HL-60/S4 (cell line): Measurements from ENCODE around the gene SLC35F6.
"Not testable (repeated sequence)": the region's sequence is repeated elsewhere in the genome, so short reads cannot be mapped to it uniquely, and the experiment has no call there.

Experiments
- in situ Hi-C: fragments of 300-500 bp; cut with MboI; formaldehyde crosslinking; loops from 2 replicates; pipeline ENCODE4 v1.14.3; 2022; ENCODE audit warnings: low sequenced_read_pairs

Gene SLC35F6

DNA sequence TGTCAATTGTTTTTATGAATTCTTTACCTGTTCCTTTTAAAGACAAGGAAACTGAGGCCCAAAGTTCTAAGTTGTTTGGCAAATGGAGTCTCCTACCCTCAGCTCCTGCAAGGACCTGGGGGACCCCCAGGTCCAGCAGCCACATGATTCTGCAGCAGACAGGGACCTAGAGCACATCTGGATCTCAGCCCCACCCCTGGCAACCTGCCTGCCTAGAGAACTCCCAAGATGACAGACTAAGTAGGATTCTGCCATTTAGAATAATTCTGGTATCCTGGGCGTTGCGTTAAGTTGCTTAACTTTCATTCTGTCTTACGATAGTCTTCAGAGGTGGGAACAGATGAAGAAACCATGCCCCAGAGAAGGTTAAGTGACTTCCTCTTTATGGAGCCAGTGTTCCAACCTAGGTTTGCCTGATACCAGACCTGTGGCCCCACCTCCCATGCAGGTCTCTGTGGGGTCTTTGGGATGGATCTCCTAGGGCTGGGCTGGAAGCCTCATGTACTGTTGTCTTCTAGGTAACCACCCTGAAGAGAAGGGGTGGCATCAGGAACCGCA, 16.2 kb downstream of the SLC35F6 start:
- in situ Hi-C loops: no loop called here

DNA sequence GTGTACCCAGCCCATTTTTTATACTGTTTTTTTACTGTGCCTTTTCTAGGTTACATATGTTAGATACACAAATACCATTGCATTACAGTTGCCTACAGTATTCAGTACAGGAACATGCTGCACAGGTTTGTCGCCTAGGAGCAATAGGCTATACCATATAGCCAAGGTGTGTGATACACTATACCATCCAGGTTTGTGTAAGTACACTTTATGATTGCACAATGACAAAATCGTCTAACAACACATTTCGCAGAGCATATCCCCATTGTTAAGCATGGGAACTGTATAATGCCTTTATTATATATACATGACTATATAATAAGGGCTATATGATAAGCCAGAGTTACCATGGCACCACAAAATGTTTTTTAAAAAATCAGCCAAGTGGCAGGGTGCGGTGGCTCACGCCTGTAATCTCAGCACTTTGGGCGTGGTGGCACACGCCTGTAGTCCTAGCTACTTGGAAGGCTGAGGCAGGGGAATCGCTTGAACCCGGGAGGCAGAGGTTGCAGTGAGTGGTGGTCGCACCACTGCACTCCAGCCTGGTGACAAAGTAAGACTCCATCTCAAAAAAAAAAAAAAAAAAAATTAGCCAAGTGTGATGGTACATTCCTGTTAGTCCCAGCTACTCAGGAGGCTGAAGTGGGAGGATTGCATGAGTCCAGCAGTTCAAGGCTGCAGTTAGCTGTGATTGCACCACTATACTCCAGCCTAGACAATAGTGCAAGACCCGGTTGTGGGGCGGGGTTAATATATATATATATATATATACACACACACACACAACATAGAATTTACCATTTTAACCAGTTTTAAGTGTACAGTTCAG, 19.0 kb downstream of the SLC35F6 start:
- in situ Hi-C loops: no loop called here

DNA sequence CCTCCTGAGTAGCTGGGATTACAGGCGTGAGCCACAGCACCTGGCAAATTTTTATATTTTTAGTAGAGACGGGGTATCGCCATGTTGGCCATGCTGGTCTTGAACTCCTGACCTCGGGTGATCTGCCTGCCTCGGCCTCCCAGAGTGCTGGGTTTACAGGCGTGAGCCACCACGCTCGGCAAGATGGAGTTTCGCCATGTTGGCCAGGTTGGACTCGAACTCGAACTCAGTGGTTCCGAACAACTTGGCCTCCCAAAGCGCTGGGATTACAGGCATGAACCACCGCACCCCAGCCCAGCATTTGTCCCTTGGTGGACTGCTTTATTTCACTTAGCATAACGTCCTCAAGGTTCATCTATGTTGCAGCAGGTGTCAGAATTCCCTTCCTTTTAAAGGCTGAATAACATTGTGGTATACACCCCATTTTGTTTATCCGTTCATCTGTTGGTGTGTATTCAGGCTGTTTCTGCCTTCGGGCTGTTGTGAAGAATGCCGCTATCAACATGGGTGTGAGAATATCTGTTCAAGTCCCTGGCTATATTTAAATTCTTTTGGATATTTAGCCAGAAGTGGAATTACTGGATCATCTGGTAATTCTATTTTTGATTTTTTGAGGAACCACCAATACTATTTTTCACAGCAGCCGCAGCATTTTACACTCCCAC, 20.6 kb downstream of the SLC35F6 start:
- in situ Hi-C loops: no loop called here

DNA sequence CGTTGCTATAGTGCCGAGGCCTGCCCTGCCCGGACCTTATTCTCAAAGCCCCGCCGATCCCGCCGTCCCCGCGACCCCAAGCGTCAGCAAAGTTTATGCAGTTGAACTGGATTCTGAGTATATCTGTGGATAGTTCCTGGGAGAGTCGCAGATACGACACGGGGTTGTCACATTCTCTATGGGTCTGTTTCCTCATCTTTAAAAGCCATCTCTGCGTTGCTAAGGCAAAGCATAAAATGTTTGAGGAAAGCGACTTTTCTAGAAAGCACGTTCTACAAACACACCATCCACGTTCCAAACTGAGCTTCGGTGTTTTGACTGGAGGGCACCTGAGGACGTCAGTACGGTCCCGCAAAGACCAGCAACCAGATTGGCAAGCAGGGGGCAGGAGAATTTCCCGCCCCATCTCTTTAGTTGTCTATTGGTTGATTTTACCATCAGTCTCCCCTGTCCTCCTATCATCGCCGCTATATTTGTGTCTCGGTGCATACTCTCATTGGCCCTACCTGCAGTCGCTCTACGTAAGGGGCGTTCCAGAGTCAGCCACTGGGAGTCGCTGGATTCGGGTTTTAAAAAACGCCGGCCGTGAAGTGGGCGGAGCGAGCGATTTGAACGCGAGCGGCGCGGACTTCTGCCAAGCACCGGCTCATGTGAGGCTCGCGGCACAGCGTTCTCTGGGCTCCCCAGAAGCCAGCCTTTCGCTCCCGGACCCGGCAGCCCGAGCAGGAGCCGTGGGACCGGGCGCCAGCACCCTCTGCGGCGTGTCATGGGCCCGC, 21.5 kb downstream of the SLC35F6 start, which contains the start of gene CENPA:
Gene CENPA (plus strand): TSS at position 626 of the 776 bp plus-strand sequence. CDS start 141 bp downstream, at position 767.
- in situ Hi-C loops: no loop called here

DNA sequence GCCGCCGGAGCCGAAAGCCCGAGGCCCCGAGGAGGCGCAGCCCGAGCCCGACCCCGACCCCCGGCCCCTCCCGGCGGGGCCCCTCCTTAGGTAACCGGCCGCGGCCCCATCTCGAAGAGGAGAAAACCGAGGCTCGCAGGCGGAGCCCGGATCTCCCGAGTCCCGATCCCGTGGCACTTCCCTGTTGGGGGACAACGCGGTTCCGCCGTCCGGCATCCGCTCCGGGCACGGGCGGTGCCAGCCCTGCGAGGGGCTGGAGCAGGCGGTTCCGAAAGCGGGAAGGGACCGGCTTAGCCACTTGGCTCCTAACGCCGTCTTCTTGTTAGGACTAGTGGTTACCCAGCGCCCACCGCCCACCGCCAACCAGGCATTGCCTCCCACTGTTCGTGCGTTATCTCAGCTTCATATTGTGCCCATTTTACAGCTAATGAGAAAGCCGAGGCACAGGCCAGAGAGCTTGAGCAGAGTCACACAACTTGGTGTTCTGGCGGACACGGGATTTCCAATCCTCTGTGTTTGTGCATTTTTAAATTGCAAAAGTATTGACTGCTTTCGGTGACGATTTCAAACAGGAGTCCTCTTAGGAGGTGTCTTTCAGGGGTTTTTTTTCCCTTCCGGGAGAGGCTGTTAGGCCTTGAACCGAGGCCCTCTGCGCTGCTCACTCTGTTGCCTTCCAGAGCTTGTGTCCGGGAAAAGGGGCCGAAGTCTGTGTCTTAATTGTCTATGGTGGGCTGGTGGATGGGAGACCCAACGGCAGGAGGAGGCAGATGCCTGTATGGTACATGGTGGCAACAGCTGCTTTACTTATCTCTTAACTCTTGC, 22.3 kb downstream of the SLC35F6 start:
- in situ Hi-C loops: no loop called here

DNA sequence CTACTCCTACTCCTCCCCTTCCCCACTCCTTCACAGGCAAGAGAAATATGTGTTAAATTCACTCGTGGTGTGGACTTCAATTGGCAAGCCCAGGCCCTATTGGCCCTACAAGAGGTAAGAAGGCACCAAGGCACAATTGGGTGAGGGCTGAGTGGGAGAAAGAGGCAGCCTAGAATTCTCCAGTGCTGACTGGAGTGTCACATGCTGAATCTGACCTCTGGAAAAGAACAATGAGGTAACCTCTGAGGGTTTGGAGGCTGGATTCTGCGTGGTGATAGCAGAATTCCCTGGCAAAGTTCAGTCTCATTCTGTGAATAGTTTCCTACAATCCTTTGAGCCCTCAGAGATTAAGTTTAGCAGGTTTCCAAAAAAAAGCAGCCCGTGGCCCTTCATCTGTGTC, 28.6 kb downstream of the SLC35F6 start:
- in situ Hi-C loops: no loop called here

DNA sequence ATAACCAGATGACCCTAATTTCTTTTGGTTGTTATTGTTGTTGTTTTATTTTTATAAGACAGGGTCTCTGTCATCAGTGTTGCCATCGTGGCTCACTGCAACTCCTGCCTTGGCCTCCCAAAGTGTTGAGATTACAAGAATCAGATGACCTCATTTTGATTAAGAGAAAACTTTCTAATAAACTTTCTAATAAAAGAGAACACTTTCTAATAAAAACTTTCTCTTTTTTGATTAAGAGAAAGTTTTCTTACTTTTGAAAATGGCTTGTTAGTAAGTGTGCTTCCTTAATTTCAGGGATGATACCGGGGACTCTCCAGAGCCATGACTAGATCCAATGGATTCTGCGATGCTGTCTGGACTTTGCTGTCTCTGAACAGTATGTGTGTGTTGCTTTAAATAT, 29.4 kb downstream of the SLC35F6 start:
- in situ Hi-C loops: no loop called here

DNA sequence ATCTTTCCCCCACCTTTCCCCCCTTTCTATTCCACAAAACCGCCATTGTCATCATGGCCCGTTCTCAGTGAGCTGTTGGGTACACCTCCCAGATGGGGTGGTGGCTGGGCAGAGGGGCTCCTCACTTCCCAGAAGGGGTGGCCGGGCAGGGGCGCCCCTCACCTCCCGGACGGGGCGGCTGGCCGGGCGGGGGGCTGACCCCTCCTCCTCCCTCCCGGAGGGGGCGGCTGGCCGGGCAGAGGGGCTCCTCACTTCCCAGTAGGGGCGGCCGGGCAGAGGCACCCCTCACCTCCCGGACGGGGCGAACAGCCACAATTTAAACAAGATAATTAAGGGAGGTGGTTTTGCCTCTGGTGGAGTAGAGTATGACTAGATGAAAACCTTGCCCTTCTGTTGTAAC, 31.1 kb downstream of the SLC35F6 start:
- in situ Hi-C loops: not testable (repeated sequence)

DNA sequence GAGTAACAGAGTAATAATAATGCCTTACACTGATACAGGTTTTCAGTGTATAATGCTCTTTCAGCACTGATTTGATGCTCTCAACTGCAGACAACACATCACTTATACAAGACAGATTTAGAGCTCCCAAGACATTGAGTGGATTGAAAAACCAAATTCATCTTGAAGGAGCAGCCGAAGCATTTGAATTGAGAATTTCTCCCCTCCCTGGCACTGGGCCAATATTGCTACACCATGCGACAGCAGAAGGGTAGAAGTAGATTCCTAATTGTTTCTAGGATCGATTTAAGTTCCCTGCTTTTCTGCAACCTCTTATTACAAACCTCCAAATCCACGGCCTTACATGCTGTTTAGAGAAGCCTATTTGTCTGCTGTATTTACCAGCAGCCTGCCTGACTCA, 37.2 kb downstream of the SLC35F6 start:
- in situ Hi-C loops: no loop called here

DNA sequence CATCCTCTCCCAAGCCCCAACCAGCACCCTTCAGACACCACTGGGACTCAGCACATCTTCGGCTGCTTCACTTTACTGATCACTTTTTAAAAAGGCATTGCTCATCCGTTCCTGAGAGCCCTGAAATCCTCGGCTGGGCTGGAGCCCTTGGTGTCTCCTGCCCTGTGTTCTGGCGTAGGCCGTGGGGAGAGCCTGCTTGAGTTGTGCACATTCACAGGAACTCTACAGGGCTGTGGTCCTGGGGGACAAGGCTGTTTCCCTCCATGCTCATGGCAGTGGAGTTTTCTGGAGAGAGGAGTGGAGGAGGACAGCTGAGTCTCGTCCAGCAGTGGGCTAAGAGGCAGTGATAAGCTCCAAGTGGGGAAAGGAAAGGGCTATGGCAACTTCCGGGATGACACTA, 37.7 kb downstream of the SLC35F6 start:
- in situ Hi-C loops: no loop called here

DNA sequence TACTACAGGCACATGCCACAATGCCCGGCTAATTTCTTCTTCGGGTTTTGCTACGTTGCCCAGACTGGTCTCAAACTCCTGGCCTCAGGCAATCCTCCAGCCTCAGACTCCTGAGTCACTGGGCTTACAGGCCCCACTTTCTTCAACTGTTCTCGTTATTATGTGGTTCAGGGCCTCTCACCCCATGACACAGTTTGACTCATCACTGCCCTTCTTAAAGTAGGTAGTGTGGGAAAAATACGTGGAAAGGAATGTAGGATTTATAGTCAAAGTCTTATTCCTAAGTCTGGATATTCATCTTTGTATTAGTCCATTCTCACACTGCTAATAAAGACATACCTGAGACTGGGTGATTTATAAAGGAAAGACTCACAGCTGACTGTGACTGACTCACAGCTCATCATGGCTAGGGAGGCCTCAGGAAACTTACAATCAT, 41.2 kb downstream of the SLC35F6 start:
- in situ Hi-C loops: no loop called here

DNA sequence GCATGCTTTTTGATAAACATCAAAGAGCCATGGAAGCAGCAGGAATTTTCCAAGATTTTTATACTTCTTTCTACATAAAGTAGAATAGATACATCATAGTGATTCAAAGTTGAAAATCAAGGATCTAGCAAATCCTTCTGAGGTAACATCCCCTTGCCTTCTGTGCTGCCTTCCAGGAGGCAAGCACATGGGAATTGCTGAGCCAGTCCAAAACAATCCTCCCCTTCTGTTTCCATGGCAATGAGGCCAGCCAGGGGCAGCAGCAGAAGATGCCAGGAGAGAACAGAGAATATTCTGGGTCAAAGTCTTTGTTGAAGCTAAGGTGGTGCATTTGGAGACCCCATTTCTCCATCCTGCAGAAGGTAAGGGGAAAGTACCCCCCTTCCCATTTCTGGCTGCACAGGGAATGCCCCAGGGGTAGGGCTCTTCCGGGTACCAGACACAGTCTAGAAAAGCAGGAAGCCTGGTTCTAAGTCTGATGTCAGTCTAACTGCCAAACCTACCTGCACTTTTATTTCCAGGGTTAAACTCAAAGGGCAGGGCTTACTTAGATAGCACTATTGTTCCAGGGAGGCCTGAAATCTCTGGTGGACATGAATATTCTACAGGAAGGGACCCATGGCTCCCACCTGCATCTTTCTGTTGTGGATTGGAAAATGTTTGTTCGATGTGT, 43.8 kb downstream of the SLC35F6 start:
- in situ Hi-C loops: no loop called here

DNA sequence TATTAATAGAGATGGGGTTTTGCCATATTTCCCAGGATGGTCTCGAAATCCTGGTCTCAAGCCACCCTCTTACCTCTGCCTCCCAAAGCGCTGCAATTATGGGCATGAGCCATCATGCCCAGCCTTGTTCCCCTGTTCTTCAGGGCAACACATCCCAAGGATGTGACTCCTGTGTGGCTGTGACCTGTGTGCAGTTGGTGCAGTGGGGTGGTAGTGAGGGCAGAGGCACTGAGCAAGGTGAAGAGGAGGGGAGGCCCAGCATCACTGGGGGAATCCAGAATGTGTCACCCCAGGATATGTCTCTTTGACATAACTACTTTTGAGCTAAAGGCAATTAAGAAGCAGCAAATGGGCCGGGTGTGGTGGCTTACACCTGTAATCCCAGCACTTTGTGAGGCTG, 45.1 kb downstream of the SLC35F6 start:
- in situ Hi-C loops: no loop called here

DNA sequence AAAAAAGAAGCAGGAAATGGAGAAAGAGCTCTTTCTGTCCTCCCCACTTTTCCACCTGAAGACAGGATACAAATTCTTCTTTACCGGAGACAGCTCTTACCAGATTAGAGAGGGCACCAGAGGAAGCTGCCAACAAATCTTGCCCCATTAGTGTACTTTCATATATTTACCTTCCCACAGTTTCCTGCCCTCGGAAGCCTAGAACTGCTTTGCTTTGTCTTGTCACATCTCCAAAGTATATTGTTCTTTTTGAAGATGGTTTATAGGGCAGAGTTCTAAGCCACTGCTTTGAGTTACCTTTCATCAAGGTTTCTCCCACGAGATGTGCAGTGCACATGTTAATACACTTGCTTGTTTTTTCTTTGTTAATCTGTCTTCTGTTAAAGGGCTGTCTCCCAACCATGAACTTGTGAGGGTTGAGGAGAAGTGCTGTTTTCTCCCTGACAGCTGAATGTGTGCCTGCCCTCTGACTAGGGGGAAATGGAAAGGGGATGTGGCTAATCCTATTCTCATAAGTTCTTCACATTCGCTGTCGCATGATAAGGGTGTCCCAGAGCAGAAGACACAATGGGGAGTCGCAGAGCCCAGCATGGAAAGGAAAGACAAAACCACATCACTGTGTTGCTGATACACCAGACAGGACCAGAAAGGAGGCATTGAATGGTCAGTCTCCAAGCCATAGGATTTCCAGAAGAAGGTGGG, 45.9 kb downstream of the SLC35F6 start:
- in situ Hi-C loops: no loop called here

DNA sequence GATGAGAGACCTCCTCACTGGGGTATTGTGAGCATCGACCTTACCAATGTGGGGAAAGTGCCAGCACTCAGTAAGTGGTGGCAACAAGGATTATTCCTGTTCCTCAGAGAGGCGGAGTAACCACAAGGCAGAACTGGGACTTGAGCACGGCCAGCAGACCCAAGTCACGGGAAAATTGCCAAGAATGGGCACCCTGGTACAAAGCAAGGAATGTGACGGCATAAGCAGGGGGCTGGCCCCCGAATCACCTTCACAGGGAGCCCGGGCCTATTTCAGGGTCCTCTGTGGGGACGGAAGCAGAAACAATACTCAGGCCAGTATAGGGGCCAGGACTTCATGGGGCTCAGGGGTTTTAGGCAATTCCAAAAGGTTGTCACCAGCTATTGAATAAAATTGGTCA, 47.2 kb downstream of the SLC35F6 start:
- in situ Hi-C loops: no loop called here

DNA sequence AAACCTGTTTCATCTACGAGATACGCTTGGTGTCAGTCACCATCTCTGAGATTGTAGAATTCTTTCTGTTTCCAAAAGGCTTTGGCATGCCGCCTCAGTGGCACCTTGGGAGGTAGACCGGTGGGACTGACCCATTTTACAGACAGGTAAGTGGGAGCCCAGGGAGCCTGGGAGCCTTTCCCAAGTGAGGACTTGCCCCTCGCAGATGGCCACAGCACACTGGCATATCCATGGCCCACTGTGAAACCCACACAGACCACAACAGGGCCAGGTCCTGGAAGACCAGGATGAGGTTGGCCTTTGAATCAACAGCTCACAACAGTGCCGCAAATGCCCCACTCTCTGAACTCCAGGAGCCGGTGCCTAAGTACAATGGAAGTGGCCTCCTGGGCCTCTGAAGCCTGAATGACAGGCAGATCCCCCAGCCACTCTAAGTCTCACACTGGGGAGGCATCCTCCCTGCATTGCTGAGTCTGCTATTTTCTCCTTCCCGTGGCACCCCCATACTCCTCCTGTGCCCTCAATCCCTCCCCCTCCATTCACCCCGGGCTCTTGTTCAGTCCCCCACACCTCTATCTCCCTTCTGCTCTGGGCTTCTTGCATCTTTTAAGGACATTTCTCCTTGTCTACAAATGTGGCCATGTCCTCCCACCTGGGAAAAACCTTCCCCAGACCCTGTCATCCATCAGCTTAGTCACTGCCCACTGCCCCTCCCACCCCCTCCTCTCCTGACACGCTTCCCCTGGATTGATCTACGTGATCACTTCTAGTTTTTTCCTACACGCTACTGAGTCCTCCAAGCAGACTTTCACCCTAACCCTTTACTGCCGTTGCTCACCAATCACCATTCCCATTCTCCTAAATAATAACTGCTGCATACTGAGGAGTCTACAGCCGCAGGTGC, 48.0 kb downstream of the SLC35F6 start:
- in situ Hi-C loops: no loop called here

DNA sequence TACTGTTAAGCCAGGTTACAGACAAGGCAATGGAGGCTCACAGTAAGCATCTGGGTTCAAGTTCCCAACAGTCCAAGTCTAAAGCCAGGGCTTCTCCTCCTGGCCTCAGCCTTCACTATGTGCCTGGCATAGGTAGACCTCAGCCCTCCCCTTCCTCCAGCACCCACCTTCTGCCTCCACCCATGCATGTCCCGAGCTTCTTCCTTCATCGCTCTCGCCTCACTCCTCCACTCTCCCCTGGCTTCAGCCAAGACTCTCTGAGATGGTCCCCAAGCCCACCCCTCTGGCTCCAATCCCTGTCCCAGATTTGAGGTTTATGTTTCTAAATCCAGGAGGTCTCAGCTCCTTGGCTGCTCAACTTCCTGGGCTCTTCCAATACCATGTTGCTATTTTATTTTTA, 48.6 kb downstream of the SLC35F6 start:
- in situ Hi-C loops: no loop called here

DNA sequence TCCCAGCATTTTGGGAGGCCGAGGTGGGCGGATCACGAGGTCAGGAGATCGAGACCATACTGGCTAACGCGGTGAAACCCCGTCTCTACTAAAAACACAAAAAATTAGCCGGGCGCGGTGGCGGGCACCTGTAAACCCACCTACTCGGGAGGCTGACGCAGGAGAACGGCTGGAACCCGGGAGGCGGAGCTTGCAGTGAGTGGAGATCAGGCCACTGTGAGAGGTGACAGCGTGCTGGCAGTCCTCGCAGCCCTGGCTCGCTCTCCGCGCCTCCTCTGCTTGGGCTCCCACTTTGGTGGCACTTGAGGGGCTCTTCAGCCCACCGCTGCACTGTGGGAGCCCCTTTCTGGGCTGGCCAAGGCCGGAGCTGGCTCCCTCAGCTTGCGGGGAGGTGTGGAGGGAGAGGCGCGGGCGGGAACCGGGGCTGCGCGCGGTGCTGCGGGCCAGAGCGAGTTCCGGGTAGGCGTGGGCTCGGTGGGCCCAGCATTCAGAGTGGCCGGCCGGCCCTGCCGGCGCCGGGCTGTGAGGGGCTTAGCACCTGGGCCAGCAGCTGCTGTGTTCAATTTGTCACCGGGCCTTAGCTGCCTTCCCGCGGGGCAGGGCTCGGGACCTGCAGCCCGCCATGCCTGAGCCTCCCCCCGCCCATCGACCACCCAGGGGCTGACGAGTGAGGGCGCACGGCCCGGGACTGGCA, 50.1 kb downstream of the SLC35F6 start:
- in situ Hi-C loops: not testable (repeated sequence)
